Left forelimb (tissue), 1 donor: ENCODE measurements around the gene NDUFC1.
"Not testable (repeated sequence)": the region's sequence is repeated elsewhere in the genome, so short reads cannot be mapped to it uniquely, and the experiment has no call there.

ENCODE experiments used
- DNase-seq: peaks from one replicate; pipeline ENCODE4 v3.0.0-alpha.2; 2018; ENCODE audit warnings: low spot score

NDUFC1 gene

GRCh38 chr4:139301821-139302611 is at the start of gene NDUFC1:
NDUFC1 (minus strand) TSS chr4:139302477; CDS start chr4:139295798, 6,679 bp downstream.
- DNase-seq, result peak; percentile 76

GRCh38 chr4:139337612-139338011 is 35.3 kb upstream of the NDUFC1 start:
- no peak for DNase-seq

- no peak for DNase-seq
Measured at GRCh38 chr4:139333046-139333445, 30.8 kb upstream of the NDUFC1 start.

GRCh38 chr4:139331185-139331584 is 28.9 kb upstream of the NDUFC1 start:
- no peak for DNase-seq

- no peak for DNase-seq
Measured at GRCh38 chr4:139330283-139330682, 28.0 kb upstream of the NDUFC1 start.

- no peak for DNase-seq
Measured at GRCh38 chr4:139329665-139330200, 27.5 kb upstream of the NDUFC1 start.

- no peak for DNase-seq
Measured at GRCh38 chr4:139324620-139325019, 22.3 kb upstream of the NDUFC1 start.

- DNase-seq, result not testable (repeated sequence)
Measured at GRCh38 chr4:139322541-139322940, 20.3 kb upstream of the NDUFC1 start.

GRCh38 chr4:139322070-139322469 is 19.8 kb upstream of the NDUFC1 start:
- not testable (repeated sequence) for DNase-seq

GRCh38 chr4:139319571-139319970 is 17.3 kb upstream of the NDUFC1 start:
- no peak for DNase-seq

GRCh38 chr4:139317635-139318034 is 15.4 kb upstream of the NDUFC1 start:
- DNase-seq, result no peak

GRCh38 chr4:139316733-139317132 is 14.5 kb upstream of the NDUFC1 start:
- no peak for DNase-seq

- DNase-seq, result no peak
Measured at GRCh38 chr4:139315221-139315675, 13.0 kb upstream of the NDUFC1 start.

- no peak for DNase-seq
Measured at GRCh38 chr4:139314047-139314800, 11.9 kb upstream of the NDUFC1 start.

- not testable (repeated sequence) for DNase-seq
Measured at GRCh38 chr4:139313414-139313813, 11.1 kb upstream of the NDUFC1 start.

- DNase-seq, result no peak
Measured at GRCh38 chr4:139312552-139313332, 10.5 kb upstream of the NDUFC1 start.

GRCh38 chr4:139311909-139312308 is 9.6 kb upstream of the NDUFC1 start:
- no peak for DNase-seq

GRCh38 chr4:139304920-139305319 is 2.6 kb upstream of the NDUFC1 start:
- DNase-seq, result no peak

- peak; percentile 98 for DNase-seq
Measured at GRCh38 chr4:139301113-139301820, 1.0 kb downstream of the NDUFC1 start, which contains the start of gene NAA15. NAA15 (plus strand) TSS chr4:139301505; CDS start chr4:139301778, 273 bp downstream.

- no peak for DNase-seq
Measured at GRCh38 chr4:139300431-139301112, 1.7 kb downstream of the NDUFC1 start.

GRCh38 chr4:139299536-139299935 is 2.7 kb downstream of the NDUFC1 start:
- DNase-seq, result no peak
